PFSK-1 (cell line): ENCODE measurements around the gene TMEM52.

Source experiments
- POLR2AphosphoS5 ChIP-seq: IDR thresholded peaks from 2 replicates; pipeline ENCODE4 v1.6.1; 2012; ENCODE audit warnings: low read depth, mild to moderate bottlenecking, control low read depth, low read length, moderate library complexity
- SIN3A ChIP-seq: IDR thresholded peaks from 2 replicates; pipeline ENCODE4 v1.6.1; 2012; ENCODE audit warnings: mild to moderate bottlenecking, low read length, moderate library complexity, borderline replicate concordance; ENCODE audit not compliant: insufficient read depth
- TAF1 ChIP-seq: IDR thresholded peaks from 2 replicates; pipeline ENCODE4 v1.6.1; 2012; ENCODE audit warnings: low read length, control low read depth, borderline replicate concordance; ENCODE audit not compliant: insufficient read depth

DNA sequence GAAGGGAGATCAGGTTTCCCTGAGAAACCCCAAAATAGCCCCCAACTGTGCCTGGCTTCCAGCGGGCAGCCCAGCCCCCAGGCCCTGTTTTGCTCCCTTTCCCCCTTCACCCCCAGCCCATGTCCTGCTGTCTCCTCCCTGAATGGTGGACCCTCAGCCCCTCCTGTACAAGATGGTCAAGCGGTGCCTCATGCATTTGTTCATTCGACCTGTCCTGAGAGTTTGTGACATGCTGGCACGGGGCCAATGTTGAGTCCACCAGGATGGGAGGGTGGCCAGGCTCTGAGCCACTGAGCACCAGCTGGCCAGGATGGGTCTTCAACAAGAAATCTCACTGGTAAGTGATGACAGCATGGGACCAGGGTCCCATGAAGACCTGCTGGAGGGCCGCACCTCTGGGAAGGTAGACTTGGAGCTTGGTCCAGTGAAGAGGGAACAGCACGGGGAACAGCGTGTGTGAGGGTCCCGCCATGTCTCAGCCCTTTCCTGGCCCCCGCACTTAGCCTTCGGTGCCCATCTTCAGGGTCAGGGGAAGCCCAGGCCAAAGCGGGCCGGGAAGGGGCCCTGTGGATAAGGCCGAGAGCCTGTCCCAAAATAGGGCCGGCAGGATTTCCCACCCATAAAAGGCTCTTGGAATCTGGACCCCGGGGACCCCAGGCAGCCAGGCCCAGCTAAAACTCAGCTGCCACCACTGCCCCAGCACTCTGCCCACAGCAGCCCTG lies 3.9 kb downstream of the TMEM52 start, which contains the start of gene CALML6:
- TF ChIP-seq TAF1 (no peak), SIN3A (no peak), POLR2AphosphoS5 (no peak)
